HUES6 (cell line): ENCODE results near the gene E2F4.

Experiments
- H3K27ac ChIP-seq: 2 replicates; pipeline ENCODE4 v1.7.0; 2013; ENCODE audit warnings: low read depth, mild to moderate bottlenecking, low read length, inconsistent platforms
- H3K27me3 ChIP-seq: 2 replicates; pipeline ENCODE4 v1.6.1; 2013; ENCODE audit warnings: low read length; ENCODE audit not compliant: control insufficient read depth, insufficient read depth
- H3K36me3 ChIP-seq: 2 replicates; pipeline ENCODE4 v1.6.1; 2013; ENCODE audit warnings: low read length; ENCODE audit not compliant: control insufficient read depth, insufficient read depth
- H3K4me1 ChIP-seq: 2 replicates; pipeline ENCODE4 v1.6.1; 2013; ENCODE audit warnings: low read length; ENCODE audit not compliant: control insufficient read depth, insufficient read depth
- H3K4me3 ChIP-seq: 2 replicates; pipeline ENCODE4 v1.5.1; 2013; ENCODE audit warnings: low read depth, low read length
- H3K9ac ChIP-seq: one replicate; pipeline ENCODE4 v1.6.1; 2013; ENCODE audit warnings: mild to moderate bottlenecking, low read length
- H3K9me3 ChIP-seq: 2 replicates; pipeline ENCODE4 v1.6.1; 2013; ENCODE audit warnings: low read depth, low read length; ENCODE audit not compliant: control insufficient read depth, insufficient read depth

E2F4 gene

GRCh38 chr16:67213197-67214019 is 21.5 kb downstream of the E2F4 start:
- Histone ChIP-seq H3K36me3 (no peaks in the 10 kb centered on the region), H3K9ac (no peak overlapping the region), H3K9me3 (no peaks in the 10 kb centered on the region), H3K27me3 (peaks cover 17% of the 10 kb centered on the region; the same call in 1 of the 2 replicates), H3K4me1 (no peaks in the 10 kb centered on the region; the same call in 1 of the 2 replicates), H3K27ac (no peak overlapping the region), H3K4me3 (no peak overlapping the region)

DNA sequence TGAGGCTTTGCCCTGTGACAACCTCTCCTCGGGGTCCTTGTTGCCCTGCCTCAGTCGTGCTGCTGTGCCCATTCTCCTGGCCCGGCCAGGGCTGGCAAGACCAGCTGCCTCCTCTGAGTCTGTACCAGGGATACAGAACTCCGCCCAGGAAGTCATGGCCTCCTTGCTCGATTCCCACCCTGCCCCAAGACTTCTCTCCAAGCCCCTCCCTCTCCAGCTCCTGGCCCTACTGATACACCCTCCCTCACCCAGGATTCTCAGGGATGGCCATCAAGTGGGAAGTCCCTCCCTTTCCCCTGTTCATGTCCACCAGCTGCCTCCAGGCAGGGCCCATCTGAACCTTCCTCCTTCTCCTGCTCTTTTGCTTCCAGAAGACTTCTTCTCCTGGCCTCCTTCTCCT is 23.8 kb downstream of the E2F4 start:
- Histone ChIP-seq H3K4me1 (no peaks in the 10 kb centered on the region; the same call in 1 of the 2 replicates), H3K9ac (no peak overlapping the region), H3K36me3 (no peaks in the 10 kb centered on the region), H3K9me3 (no peaks in the 10 kb centered on the region), H3K27me3 (peaks cover 17% of the 10 kb centered on the region; the same call in 1 of the 2 replicates), H3K4me3 (no peak overlapping the region), H3K27ac (no peak overlapping the region)

GRCh38 chr16:67216612-67217490 is 24.9 kb downstream of the E2F4 start:
- no peak overlapping the region for H3K9ac ChIP-seq

GRCh38 chr16:67223992-67224391 is 32.0 kb downstream of the E2F4 start:
- Histone ChIP-seq H3K9ac (no peak overlapping the region), H3K4me1 (0 out of 2 replicates have a peak, but pooled peaks cover 2% of the 10 kb centered on the region), H3K27me3 (no peaks in the 10 kb centered on the region), H3K36me3 (peaks cover 10% of the 10 kb centered on the region), H3K9me3 (no peaks in the 10 kb centered on the region), H3K4me3 (no peak overlapping the region), H3K27ac (no peak overlapping the region)

More at GRCh38 chr16:67216612-67217490, 24.9 kb downstream of the E2F4 start:
- no peak overlapping the region for H3K4me3 ChIP-seq
- H3K36me3 ChIP-seq, result no peaks in the 10 kb centered on the region
- peaks cover 17% of the 10 kb centered on the region; the same call in 1 of the 2 replicates for H3K27me3 ChIP-seq
- no peak overlapping the region for H3K27ac ChIP-seq
- no peaks in the 10 kb centered on the region for H3K9me3 ChIP-seq
- no peaks in the 10 kb centered on the region; the same call in 1 of the 2 replicates for H3K4me1 ChIP-seq

DNA sequence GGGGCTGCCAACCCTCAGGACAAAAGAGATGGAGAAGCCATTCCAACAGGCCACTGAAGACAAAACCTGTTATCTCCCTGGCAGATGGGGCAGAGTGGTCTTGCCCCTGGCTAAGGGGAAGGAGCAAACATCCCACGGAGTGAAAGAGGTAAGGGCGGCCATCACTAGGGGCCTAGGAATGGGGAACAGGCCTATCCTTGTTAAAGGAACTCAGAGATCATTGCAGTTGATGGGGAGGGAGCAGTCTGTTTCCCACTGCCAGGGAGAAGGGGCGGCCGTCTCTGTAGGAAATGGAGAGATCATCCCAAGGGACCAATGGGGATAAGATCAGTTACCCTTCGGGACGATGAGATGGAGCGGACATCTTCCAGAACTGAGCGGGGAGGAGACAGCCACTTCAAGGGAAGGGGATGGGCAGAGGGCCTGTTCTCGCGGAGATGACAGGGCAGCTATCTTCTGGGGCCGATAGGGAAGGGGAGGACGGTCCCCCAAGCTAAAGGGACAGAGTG is 34.4 kb downstream of the E2F4 start:
- 0 out of 2 replicates have a peak, but pooled peaks cover 2% of the 10 kb centered on the region for H3K4me1 ChIP-seq
- peak overlapping the region; percentile 66 for H3K9ac ChIP-seq
- no peak overlapping the region for H3K27ac ChIP-seq
- H3K36me3 ChIP-seq, result peaks cover 34% of the 10 kb centered on the region
- H3K27me3 ChIP-seq, result no peaks in the 10 kb centered on the region
- peak overlapping the region; percentile 98 for H3K4me3 ChIP-seq
- H3K9me3 ChIP-seq, result no peaks in the 10 kb centered on the region

DNA sequence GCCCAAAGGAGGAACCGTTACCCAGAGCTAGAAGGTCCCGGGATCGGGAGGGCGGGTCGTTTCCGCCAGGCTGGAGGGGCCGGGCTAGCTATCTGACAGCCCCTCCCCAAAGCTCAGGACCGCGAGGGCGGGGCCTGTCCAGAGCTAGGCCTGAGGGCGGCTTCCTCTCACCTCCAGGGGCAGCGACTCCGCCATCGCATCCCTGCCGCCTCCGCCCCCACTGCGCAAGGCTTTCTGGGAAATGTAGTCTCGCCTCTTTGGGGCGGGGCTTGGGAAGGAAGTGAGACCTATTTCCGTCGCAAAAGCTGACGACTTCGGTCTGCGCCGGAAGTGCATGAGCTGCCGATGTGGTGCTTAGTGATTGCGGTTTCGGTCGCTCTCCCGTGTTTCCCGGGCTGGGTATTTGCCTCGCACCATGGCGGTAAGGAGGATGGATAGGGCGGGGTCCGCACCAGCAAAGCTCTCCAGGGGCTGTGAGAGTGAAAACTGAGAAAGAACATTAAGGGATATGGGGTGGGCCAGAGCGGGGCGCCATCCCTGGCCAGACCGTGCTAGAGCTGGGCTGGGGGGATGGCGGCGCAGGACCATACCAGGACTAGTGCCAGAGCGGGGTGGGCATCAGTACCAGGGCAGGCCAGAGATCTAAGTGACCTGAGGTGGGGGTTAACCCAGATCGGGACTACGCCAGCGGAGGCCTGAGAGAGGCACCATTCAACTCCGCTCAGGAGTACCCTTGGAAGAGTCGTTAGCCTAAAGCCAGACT is 35.0 kb downstream of the E2F4 start, which contains the start of gene TMEM208:
Gene TMEM208, plus strand, starts transcription at position 327 of the 763 bp plus-strand sequence. Its CDS starts 89 bp downstream, at position 416.
- Histone ChIP-seq H3K9me3 (no peaks in the 10 kb centered on the region), H3K9ac (peak within 1 kb of the TSS; percentile 83), H3K4me1 (0 out of 2 replicates have a peak, but pooled peaks cover 2% of the 10 kb centered on the region), H3K27me3 (no peaks in the 10 kb centered on the region), H3K36me3 (peaks cover 40% of the 10 kb centered on the region), H3K27ac (peak within 1 kb of the TSS; percentile 70; the same call in 1 of the 2 replicates), H3K4me3 (peak within 1 kb of the TSS; percentile 98)

- Histone ChIP-seq H3K9me3 (no peaks in the 10 kb centered on the region), H3K27me3 (no peaks in the 10 kb centered on the region), H3K4me1 (0 out of 2 replicates have a peak, but pooled peaks cover 2% of the 10 kb centered on the region), H3K36me3 (peaks cover 41% of the 10 kb centered on the region), H3K4me3 (peak overlapping the region; percentile 98), H3K27ac (peak overlapping the region; percentile 70; the same call in 1 of the 2 replicates), H3K9ac (peak overlapping the region; percentile 83)
These were observed 35.6 kb downstream of the E2F4 start for GRCh38 chr16:67227567-67227921.

GRCh38 chr16:67228034-67228785 is 36.3 kb downstream of the E2F4 start:
- Histone ChIP-seq H3K4me1 (0 out of 2 replicates have a peak, but pooled peaks cover 2% of the 10 kb centered on the region), H3K9ac (no peak overlapping the region), H3K27ac (no peak overlapping the region), H3K4me3 (peak overlapping the region; percentile 98), H3K9me3 (no peaks in the 10 kb centered on the region), H3K36me3 (peaks cover 42% of the 10 kb centered on the region), H3K27me3 (no peaks in the 10 kb centered on the region)

GRCh38 chr16:67228905-67229304 is 37.0 kb downstream of the E2F4 start:
- Histone ChIP-seq H3K4me1 (0 out of 2 replicates have a peak, but pooled peaks cover 2% of the 10 kb centered on the region), H3K9me3 (no peaks in the 10 kb centered on the region), H3K27me3 (no peaks in the 10 kb centered on the region), H3K9ac (no peak overlapping the region), H3K27ac (no peak overlapping the region), H3K36me3 (peaks cover 47% of the 10 kb centered on the region), H3K4me3 (no peak overlapping the region)
